ENCODE data around the gene DAPK2.

DAPK2 gene

GRCh38 chr15:63994073-63994600 is 52.1 kb downstream of the DAPK2 start:
- DNase-seq: no peak

DNA sequence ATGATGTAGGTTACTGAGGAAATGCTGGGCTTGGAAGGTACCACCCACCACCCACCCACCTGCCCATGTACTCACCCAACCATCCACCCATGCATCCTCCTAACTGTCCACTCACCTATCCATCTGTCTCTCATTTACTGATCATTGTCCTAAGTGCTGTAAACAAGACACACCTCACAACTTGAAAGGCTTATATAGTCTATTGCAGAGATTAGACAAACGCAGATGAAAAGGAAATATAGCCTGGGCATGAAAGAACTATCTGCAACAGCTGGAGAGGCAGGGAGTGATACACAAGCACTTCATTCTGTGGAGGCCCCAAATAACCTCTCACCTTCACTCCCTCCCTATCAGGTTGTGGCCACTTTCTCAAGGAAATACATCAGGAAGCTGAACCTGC is 54.0 kb downstream of the DAPK2 start:
- no peak for DNase-seq

- DNase-seq: no peak
Measured at GRCh38 chr15:63991706-63992105, 54.6 kb downstream of the DAPK2 start.

DNA sequence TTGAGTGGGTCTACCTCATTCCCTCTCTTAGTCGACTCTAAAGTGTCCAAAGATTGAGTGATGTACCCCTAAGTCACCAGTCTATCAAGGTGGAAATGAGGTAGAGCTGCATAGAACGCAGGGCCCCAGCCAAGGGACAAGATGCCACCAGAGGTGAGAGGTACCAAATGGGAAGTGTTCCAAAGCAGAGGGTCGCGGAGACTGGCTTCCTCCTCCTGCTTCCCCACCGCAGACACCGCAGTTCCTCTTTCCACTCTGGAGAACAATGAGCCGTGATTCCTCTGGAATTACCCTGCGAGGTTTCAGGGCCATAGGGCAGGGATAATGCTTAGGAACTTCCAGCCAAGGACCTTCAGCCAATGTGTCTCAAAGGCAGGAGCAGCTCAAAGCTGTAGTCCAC is 55.8 kb downstream of the DAPK2 start:
- no peak for DNase-seq

DNA sequence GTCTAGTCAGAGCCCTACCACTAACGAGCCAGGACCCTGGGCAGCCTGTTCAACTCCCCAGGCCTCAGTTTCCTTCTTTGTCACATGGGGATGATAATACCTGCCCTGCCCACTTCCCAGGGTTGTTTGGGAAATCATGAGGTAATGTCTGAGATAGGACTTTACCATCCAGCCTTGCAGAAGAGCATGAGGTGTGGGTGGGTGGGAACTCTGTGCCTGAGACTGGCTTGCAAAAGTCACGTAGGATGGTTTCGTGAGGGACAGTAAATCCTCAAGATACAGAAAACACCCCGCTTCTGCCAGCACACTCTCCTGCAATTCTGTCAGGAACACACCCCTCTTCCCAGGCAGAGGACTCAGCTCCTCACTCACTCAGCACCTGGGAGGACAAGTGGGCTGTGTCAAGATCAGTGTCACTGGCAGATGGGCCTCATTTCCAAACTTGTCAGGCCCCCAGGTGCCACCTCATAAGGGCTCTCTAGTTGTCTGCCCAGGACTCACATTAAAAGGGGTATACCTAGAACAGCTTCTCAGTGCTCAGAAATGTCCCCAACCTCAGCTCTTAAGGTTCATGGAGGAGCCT is 58.4 kb downstream of the DAPK2 start:
- DNase-seq: no peak

DNA sequence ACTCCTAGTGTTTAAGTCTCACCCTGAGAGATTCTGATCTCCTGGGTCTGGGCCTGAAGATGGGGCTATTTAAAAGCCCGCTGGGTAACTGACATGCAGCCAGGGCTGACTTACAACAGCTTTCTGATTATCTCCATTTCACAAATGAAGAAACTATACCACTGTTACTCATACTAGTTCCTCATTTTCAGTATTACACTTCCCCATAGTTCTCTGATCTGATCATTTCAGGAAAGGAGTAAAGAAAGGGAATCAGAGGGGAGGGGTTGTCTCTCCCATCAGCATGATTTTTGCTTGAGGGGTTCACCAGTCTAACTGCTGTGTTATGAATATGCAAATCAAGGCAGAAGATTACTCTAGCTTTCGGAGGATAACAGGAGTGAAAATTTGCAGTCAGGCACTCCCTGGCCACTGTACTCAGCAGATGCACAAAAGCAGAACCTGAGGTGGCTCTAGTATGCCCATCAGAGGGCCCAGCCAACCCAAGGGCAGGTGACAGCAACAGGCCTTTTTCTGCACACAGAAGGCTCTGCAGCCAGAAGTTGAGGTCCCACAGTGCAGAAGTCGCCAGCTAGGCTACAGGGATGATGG is 59.4 kb downstream of the DAPK2 start:
- no peak for DNase-seq

- DNase-seq: no peak
Measured at GRCh38 chr15:63986185-63986680, 60.1 kb downstream of the DAPK2 start.

- no peak for DNase-seq
Measured at GRCh38 chr15:63985221-63986184, 60.8 kb downstream of the DAPK2 start.

GRCh38 chr15:63984331-63984730 is 62.0 kb downstream of the DAPK2 start:
- no peak for DNase-seq

DNA sequence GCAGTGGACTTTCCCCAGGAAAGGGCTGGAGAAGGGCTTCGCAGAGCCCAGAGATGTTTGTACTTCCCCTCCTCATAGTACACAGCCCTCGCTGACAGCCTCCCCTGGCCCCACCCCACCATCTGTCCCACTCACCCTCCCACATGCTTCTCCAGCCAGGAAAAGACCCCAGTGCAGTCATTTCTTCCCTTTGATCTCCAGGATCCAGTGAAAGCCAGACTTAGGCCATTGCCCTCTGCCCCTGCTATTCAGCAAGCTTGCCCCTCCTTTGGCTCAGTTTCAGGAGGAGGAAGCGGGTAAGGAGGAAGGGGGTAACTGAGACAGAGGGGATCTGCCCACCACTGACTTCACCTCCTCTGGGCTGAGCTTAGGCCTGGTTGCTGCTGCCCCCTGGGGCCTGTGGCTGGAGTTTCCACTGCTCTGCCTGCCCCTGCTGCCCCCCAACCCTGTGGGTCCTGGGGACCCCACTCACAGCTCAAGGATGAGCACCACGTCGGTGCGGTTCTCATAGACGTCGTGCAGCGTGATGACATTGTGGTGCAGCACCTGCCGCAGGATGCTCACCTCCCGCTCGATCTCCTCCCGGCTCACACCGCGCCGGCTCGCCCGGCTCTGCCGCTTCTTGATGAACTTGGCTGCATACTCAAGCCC is 63.1 kb downstream of the DAPK2 start:
- DNase-seq: no peak

- DNase-seq: no peak
Measured at GRCh38 chr15:63982381-63982854, 63.9 kb downstream of the DAPK2 start.

DNA sequence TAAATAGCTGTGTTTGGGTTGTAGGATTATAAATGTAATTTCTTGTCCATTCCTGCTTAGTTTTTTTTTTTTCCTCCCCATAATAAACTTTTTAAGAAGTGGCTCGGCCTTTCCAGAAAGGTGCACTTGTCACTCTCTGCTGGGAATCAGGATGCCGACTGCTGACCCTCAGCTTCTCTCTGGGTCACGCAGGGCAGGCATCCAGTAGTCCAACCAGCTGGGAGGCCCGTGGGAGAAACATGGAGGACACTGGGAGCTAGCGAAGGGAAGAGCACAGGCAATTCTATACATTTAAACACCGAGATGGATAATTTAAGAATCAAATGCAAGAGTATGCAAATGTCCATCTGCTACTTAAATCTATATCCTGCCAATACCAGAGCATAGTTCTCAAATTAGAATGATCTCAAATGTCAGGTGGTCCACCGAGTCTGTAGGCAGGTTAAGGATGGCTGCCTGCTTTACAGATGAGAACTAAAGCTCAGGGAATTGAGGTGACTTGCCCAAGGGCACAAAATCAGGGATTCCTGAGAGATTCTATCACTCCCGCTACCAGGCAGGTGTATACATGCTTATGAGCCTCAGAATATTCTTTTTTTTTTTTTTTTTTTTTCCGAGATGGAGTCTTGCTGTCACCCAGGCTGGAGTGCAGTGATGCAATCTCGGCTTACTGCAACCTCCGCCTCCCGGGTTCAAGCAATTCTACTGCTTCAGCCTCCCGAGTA is 64.5 kb downstream of the DAPK2 start:
- no peak for DNase-seq

GRCh38 chr15:63979262-63979793 is 67.0 kb downstream of the DAPK2 start:
- no peak for DNase-seq

- no peak for DNase-seq
Measured at GRCh38 chr15:63978511-63979261, 67.6 kb downstream of the DAPK2 start.

DNA sequence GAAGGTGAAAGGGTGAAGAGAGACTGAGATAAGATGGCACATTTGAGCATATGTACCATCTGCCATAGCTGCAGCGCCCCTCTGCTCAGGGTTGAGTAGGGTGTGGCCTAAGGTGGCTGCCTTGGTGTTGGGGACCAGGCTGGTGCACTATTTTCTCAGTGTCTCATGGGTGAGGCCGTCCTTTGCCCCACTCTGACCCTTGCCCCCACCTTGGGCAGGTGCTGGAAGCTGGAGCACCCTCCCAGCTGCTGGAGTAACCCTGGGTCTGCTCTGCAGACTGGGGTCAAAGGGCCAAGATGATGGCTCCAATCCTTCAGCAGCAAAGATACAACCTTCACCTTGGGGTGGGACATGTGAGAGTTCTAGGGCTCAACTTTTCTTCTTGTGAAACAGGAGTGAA is 69.2 kb downstream of the DAPK2 start:
- no peak for DNase-seq

DNA sequence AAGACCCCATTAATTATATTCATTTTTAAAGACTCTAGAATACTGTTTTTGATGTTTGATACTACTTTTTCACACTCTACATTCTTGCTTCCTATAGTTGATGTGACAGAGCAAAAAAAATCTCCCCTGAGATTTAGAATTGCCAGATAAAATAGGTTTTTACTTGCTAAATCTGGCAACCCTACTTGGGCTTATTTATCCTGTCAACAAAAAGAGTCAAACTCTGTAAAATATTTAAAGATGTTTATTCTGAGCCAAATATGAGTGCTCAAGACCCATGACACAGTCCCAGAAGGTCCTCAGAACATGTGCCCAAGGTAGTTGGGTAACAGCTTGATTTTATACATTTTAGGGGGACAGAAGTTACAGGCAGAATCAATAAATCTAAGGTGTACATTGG is 72.3 kb downstream of the DAPK2 start:
- no peak for DNase-seq

DNA sequence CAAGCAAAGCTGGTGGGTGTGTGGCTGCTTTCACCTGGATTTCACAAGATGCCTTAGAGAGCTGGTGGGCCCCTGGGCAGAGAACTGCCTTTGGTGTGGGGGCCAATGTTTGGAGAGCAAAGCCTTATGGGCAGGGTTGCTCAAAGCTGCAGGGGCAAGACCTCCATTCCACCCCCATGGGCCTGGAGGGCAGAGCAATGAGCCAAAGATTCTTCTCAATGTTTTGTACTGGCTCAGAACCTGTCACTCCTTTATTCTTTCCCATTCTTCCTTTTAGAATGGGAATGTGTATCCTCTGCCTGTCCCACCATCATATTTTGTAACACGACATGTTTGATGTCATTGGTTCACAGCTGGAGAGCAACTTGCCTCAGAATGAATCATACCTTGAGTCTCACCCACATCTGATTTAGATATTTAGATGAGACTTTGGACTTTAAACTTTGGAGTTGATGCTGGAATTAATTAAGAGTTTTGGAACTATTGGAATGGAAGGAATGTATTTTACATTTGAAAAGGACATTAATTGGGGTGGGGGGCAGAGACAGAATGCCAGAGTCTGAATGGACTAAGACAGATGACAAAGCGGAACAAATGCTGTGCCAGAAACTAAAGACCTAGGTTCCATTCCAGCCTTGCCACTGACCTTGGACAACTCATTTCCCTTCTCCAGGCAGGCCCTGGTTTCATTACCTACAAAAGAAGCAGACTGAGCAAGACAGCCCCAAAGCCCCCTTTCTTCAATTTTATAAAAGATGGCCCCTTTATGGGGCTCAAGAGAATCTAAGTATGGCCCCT is 72.9 kb downstream of the DAPK2 start:
- DNase-seq: no peak

- DNase-seq: no peak
Measured at GRCh38 chr15:63972801-63973200, 73.5 kb downstream of the DAPK2 start.

GRCh38 chr15:63971904-63972303 is 74.4 kb downstream of the DAPK2 start:
- DNase-seq: no peak

- DNase-seq: peak in 2 of 4 experiments; percentile 14 to 28
Measured at GRCh38 chr15:63971427-63971805, 74.9 kb downstream of the DAPK2 start.
